T47D (cell line): ENCODE measurements around the gene ATP6V0A4.

Experiments used
- DNase-seq, 2 experiments: peaks; one replicate each; pipeline versions ENCODE4 v3.0.0 to v3.0.0-alpha.2; 2011 to 2012; ENCODE audit warnings: low read depth in 1 of 2, low spot score in 1 of 2
- JUND ChIP-seq: IDR thresholded peaks from 2 replicates; pipeline ENCODE4 v1.6.1; 2012; ENCODE audit warnings: low read depth
- in situ Hi-C: cut with HindIII; loops from 2 replicates; pipeline ENCODE4 v1.10.0; 2016; ENCODE audit warnings: low sequenced_read_pairs, low pct_unique_long_range_greater_than_20kb

The ATP6V0A4 gene

GRCh38 chr7:138667535-138668228, 130.3 kb downstream of the ATP6V0A4 start:
- no peak for DNase-seq
- TF ChIP-seq JUND = no peak
- in situ Hi-C loops = no loop called here

DNA sequence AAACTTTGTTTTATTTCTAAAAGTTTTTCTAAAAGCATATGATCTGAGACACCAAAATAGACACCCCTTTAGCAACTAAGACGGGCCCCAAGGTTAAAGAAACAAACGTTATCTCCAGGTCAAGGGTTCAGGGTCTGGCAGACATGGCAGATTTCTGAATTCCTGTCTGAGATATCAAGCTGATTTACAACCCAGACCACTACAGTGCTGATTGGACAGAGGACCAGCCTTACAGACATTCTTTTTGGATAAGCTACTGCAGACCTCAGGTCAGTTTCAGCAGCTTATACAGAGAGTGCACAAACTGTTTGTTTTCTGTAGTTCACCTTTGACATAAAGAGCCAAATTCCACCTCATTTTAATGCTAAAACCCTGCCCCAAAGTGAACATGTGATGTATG, 131.6 kb downstream of the ATP6V0A4 start:
- in situ Hi-C loops = no loop called here
- TF ChIP-seq JUND = no peak
- DNase-seq = no peak

DNA sequence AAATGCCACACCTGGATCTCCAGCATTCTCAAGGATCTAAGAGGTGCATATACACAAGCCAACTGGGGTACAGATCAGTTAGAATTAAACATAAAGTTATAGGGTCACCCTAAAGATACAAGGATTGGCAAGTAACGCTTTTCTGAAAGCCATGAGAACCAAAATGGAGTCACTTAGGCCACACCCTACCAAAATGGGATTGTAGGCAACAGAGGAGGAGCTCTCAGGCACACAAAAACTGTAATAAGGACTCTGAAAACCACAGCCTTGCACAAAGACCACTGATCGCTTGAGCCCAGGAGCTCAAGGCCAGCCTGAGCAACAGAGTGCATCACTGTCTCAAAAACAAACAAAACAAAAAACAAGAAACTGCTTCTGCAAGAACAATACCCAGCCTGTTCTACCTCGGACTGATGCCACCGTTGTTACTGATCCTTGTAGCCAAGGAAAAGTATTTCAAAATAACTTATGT, 132.3 kb downstream of the ATP6V0A4 start:
- in situ Hi-C loops = no loop called here
- no peak for TF ChIP-seq JUND
- DNase-seq = no peak

- in situ Hi-C loops = no loop called here
- TF ChIP-seq JUND = no peak
- DNase-seq = peak in 1 of 2 experiments; percentile 27
These were observed 132.7 kb downstream of the ATP6V0A4 start for GRCh38 chr7:138665249-138665648.

- in situ Hi-C loops = no loop called here
- DNase-seq = peak; percentile 59 to 88
- no peak for TF ChIP-seq JUND
These were observed 134.0 kb downstream of the ATP6V0A4 start for GRCh38 chr7:138663725-138664710.

- TF ChIP-seq JUND = no peak
- in situ Hi-C loops = no loop called here
- no peak for DNase-seq
These were observed 135.0 kb downstream of the ATP6V0A4 start for GRCh38 chr7:138662991-138663320.

- in situ Hi-C loops = no loop called here
- TF ChIP-seq JUND = no peak
- DNase-seq = no peak
These were observed 135.7 kb downstream of the ATP6V0A4 start for GRCh38 chr7:138662076-138662990.

DNA sequence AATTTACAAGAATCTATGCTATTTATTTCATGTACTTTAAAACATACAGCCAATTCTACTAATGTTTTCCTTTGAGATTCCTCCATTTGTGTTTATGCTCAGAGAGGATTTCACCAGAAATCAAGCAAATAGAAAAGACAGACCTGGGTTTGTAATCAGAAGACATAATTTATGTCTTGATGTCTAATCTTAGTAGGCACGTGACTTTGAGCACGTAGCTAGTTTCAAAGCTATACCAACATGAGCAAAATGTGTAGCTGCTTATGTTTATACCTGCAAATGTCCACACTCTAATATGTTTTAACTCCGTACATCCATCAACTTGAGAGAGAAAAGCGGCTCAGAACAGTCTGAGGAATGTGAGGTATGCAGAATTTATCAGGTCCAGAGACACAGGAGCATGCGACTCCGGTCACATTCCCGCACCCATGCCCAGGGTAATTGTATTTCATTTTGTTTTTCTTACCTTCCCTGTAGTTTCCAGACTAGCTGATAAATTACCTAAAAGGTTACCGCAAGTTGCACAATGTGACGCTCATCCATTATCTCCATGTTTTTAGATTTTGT, 136.8 kb downstream of the ATP6V0A4 start:
- in situ Hi-C loops = no loop called here
- TF ChIP-seq JUND = no peak

DNA sequence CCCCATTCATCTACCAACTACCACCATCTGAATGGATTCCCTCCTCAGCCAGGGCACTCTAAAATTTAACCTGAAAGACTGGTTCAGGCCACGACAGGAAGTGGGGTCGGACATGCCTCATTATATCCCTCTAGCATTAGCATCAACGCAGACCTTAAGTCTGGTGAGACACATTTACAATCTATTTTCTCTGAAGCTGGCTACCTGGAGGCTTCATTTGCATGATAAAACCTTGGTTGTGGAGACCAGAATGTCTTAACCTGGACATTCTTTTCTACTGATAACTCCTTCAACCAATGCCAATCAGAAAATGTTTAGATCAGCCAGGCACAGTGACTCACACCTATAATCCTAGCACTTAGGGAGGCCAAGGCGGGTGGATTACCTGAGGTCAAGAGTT, 139.1 kb downstream of the ATP6V0A4 start:
- in situ Hi-C loops = no loop called here
- TF ChIP-seq JUND = no peak
- no peak for DNase-seq

More for the DNA sequence above, 136.8 kb downstream of the ATP6V0A4 start:
- no peak for DNase-seq

GRCh38 chr7:138657854-138658386, 140.1 kb downstream of the ATP6V0A4 start:
- in situ Hi-C loops = no loop called here
- DNase-seq = no peak
- no peak for TF ChIP-seq JUND

GRCh38 chr7:138656952-138657351, 141.0 kb downstream of the ATP6V0A4 start:
- in situ Hi-C loops = no loop called here
- TF ChIP-seq JUND = no peak
- no peak for DNase-seq
